GM12801 (cell line): ENCODE results near the gene POU4F2.

Experiments
- TF ChIP-seq, protein P1 (sequence below): IDR thresholded peaks from one replicate; pipeline ENCODE4 v1.5.1; 2011; ENCODE audit warnings: control low read depth; ENCODE audit not compliant: insufficient read length; ENCODE audit errors: extremely low read depth

POU4F2 gene

DNA sequence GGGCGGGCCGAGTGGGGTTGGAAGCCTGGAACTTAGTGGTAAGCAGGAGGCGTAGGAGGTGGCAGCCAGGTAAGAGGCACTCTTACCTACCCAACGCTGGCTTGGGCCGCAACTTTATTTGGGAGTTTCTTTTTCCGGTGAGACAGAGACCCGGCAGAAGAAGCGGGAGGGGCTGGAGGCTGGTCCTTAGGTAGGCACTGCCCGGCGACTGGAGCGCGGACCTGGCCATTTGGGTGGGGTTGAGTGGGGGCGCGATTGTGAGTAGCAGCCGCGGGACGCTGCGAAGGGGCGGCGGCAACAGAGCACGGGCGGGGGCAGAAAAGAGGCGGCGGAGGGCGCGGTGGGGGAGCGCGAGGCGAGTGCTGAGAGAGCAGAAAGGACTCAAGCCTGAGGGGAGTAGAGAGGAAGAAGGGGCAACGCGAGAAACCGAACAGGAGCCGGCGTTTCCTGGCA lies 334 bp upstream of the POU4F2 start:
- TF ChIP-seq, protein P1, sequence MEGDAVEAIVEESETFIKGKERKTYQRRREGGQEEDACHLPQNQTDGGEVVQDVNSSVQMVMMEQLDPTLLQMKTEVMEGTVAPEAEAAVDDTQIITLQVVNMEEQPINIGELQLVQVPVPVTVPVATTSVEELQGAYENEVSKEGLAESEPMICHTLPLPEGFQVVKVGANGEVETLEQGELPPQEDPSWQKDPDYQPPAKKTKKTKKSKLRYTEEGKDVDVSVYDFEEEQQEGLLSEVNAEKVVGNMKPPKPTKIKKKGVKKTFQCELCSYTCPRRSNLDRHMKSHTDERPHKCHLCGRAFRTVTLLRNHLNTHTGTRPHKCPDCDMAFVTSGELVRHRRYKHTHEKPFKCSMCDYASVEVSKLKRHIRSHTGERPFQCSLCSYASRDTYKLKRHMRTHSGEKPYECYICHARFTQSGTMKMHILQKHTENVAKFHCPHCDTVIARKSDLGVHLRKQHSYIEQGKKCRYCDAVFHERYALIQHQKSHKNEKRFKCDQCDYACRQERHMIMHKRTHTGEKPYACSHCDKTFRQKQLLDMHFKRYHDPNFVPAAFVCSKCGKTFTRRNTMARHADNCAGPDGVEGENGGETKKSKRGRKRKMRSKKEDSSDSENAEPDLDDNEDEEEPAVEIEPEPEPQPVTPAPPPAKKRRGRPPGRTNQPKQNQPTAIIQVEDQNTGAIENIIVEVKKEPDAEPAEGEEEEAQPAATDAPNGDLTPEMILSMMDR = no peak

DNA sequence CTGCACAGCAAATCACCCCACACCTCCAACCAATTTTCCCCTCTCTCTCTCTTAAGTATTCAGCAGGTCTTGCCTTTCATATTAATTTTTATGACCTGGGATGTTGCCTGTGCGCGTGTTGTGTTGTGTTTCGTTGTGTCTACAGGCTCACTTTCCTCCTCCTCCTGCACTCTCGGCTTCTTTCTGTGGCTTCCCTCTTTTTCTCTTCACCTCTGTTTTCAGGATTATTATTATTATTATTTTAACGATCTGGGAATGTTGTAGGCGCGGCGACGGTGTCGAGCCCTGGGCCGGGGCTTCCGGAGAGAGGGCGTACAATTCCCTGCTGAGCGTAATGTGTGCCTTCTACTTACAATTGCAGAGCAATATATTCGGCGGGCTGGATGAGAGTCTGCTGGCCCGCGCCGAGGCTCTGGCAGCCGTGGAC lies 826 bp downstream of the POU4F2 start:
- TF ChIP-seq, protein P1 = no peak

DNA sequence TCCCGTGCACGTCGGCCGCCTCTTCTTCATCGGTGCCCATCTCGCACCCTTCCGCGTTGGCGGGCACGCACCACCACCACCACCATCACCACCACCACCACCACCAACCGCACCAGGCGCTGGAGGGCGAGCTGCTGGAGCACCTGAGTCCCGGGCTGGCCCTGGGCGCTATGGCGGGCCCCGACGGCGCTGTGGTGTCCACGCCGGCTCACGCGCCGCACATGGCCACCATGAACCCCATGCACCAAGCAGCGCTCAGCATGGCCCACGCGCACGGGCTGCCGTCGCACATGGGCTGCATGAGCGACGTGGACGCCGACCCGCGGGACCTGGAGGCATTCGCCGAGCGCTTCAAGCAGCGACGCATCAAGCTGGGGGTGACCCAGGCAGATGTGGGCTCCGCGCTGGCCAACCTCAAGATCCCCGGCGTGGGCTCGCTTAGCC lies 1.4 kb downstream of the POU4F2 start:
- TF ChIP-seq, protein P1 = no peak

DNA sequence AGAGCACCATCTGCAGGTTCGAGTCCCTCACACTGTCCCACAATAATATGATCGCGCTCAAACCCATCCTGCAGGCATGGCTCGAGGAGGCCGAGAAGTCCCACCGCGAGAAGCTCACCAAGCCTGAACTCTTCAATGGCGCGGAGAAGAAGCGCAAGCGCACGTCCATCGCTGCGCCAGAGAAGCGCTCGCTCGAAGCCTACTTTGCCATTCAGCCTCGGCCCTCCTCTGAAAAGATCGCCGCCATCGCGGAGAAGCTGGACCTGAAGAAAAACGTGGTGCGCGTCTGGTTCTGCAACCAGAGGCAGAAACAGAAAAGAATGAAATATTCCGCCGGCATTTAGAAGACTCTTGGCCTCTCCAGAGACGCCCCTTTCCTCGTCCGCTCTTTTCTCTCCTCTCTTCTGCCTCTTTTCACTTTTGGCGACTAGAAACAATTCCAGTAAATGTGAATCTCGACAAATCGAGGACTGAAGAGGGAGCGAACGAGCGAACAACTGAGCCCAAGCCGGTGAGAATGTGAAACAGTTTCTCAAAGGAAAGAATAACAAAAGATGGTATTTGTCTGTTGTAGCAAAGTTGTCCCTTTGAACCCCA lies 1.9 kb downstream of the POU4F2 start:
- TF ChIP-seq, protein P1 = no peak

DNA sequence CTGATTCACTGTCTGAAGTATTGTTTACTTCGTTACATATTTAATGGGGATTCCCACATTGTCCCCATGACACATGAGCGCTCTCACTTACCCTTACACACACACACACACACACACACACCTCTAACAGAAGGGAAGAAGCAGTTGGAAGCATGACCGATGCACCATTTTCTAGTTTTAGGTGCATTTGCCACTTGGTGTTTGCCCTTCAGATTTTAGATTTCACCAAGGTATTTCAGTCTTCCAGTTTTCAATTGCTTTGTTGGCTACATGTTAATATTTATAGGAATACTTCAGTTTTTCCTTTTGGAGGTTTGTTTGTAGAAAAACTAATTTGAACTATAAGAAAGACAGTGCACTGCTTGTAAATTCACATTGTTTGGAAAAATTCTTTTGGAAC lies 3.1 kb downstream of the POU4F2 start:
- TF ChIP-seq, protein P1 = no peak

DNA sequence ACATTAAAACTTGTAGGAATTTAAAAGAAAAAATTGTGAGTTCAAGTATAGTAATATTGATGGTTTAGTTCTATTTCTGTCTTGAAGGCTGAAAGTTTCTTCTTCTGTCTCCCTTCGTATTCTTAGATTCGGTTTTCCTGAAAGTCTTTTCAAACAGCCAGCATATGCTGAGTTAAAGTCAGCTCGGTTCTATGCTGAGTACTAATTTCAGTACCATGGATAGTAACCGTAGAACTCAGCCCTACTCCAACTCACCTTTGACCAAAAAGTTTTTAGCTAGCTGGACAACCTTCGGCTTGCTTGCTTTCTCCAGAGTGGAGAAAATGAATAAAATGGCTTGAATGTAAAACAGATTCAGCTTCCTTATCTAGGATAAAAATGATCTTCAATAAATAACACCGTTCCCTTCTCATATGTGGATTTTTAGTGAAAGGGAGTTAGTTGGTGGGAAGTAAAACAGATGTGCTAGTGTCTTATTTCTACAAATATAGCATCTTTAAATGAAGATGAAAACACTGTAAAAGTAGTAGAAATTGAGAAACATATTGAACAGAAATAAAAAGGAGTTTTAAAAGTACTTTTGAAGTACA lies 5.2 kb downstream of the POU4F2 start:
- TF ChIP-seq, protein P1 = no peak

DNA sequence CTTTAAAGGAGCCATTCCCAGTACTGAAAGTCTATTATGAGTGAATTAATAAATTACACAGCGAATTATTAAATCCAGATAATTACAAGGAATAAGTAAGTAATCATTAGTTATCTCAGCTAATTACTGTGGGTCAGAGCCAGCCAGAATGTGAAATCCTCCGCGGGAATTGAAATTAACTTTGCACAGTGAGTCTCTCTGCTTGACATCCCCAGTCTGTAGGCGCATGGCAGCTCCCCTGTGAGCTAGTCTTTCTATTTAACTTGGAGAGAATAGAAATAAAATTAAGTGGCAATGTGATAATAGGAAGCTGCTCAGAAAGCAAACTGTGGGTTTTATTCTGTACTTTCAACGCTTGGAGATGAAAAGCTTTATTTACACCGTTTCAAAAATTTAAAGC lies 7.2 kb downstream of the POU4F2 start:
- TF ChIP-seq, protein P1 = no peak
